HepG2 (cell line): ENCODE measurements around the gene SLC25A18. TPM values are rescaled to one million over a fixed set of nuclear protein-coding genes. Genes with fewer than 3 reads are reported as not detected.

ENCODE experiments used
- ATAC-seq: fragments of 200-7000 bp; cut with Tn5 transposase; 3 replicates; pipeline ENCODE4 v1.9.1; 2020; ENCODE audit warnings: mild to moderate bottlenecking, moderate library complexity
- BruUV-seq: library from RNA; stranded (reverse); fragments of 400-500 nt; replicated peaks from 2 replicates; lab custom pipeline; 2021; lab: Mats Ljungman, UMichigan
- CTCF ChIA-PET: fragments of 300-600 bp; formaldehyde crosslinking; extraction: SDS; loops from one replicate; lab custom pipeline; 2021; ENCODE audit warnings: low total read pairs, inconsistent platforms, low intra/inter-chr PET ratio; lab: Yijun Ruan, JAX
- POLR2A ChIA-PET: fragments of 350-600 bp; sonication (Branson Sonifier 250); formaldehyde crosslinking; loops from one replicate; lab custom pipeline; 2020; ENCODE audit warnings: antibody characterized with exemption, inconsistent platforms; lab: Yijun Ruan, JAX
- DNase-seq: peaks from one replicate; pipeline ENCODE4 v3.0.0-alpha.2; 2015; ENCODE audit warnings: low spot score
- FAIRE-seq: peaks from 3 replicates; lab custom pipeline; 2011; peaks lifted over from hg19 to GRCh38; lab: Jason Lieb, UNC
- H2AFZ ChIP-seq: one replicate; pipeline ENCODE4 v1.6.1; 2011; ENCODE audit warnings: low read length, inconsistent platforms
- H3K27ac ChIP-seq: fragments of 300-600 bp; 3 replicates; pipeline ENCODE4 v1.8.0; 2011; ENCODE audit warnings: mixed run types, mild to moderate bottlenecking, mixed read lengths, low read length, inconsistent platforms; ENCODE audit not compliant: insufficient read depth; ENCODE audit errors: extremely low read length
- H3K27me3 ChIP-seq, 2 experiments: fragments of 200-600 bp in 1 of 2; 2 replicates in 1 of 2; 3 replicates in 1 of 2; pipeline versions ENCODE4 v1.6.0 to v1.8.0; 2011; ENCODE audit warnings: low read length in 2 of 2, mild to moderate bottlenecking in 2 of 2, moderate library complexity in 2 of 2, inconsistent platforms in 1 of 2; ENCODE audit not compliant: insufficient read depth in 2 of 2, control insufficient read depth in 1 of 2
- H3K36me3 ChIP-seq, 2 experiments: fragments of 200-600 bp in 1 of 2; replicated peaks in 1 of 2; 2 replicates in 1 of 2; 3 replicates in 1 of 2; pipeline versions ENCODE4 v1.5.1 to v1.8.0; 2011; ENCODE audit warnings: low read length in 2 of 2, inconsistent platforms in 1 of 2; ENCODE audit not compliant: insufficient read depth in 2 of 2, control insufficient read depth in 1 of 2
- H3K4me1 ChIP-seq: 2 replicates; pipeline ENCODE4 v1.5.1; 2012; ENCODE audit warnings: low read length, inconsistent platforms; ENCODE audit not compliant: insufficient read depth
- H3K4me2 ChIP-seq: 2 replicates; pipeline ENCODE4 v1.6.0; 2011; ENCODE audit warnings: low read depth, low read length, inconsistent platforms
- H3K4me3 ChIP-seq, 3 experiments: fragments of 200-600 bp in 1 of 3; sonication (generic), shearing (Covaris generic) in 1 of 3; replicated peaks in 1 of 3; 2 replicates each; pipeline ENCODE4 v1.5.1; 2011 to 2016; ENCODE audit warnings: low read length in 3 of 3, inconsistent platforms in 2 of 3, low read depth in 2 of 3, mild to moderate bottlenecking in 2 of 3, control low read depth in 1 of 3, mixed read lengths in 1 of 3; ENCODE audit not compliant: insufficient read depth in 1 of 3
- H3K79me2 ChIP-seq: one replicate; pipeline ENCODE4 v1.6.1; 2011; ENCODE audit warnings: low read length, inconsistent platforms; ENCODE audit not compliant: insufficient read depth
- H3K9ac ChIP-seq: 2 replicates; pipeline ENCODE4 v1.6.0; 2011; ENCODE audit warnings: mild to moderate bottlenecking, low read depth, low read length, inconsistent platforms; ENCODE audit not compliant: insufficient read depth
- H3K9me3 ChIP-seq: 2 replicates; pipeline ENCODE4 v1.5.1; 2012; ENCODE audit warnings: mild to moderate bottlenecking, low read length
- H4K20me1 ChIP-seq: 2 replicates; pipeline ENCODE4 v1.6.0; 2011; ENCODE audit warnings: inconsistent platforms, mild to moderate bottlenecking, low read length, moderate library complexity; ENCODE audit not compliant: insufficient read depth
- CCAR2 ChIP-seq: fragments of 200-400 bp; formaldehyde crosslinking; optimal IDR thresholded peaks from 2 replicates; pipeline ENCODE3; 2018; ENCODE audit warnings: low read depth, mild to moderate bottlenecking, low read length, moderate library complexity
- CEBPB ChIP-seq: IDR thresholded peaks from 2 replicates; pipeline ENCODE4 v1.6.1; 2011; ENCODE audit warnings: low read depth, low read length, improper control_type of control experiment, borderline replicate concordance
- CENPT ChIP-seq: sonication (generic); formaldehyde crosslinking; IDR thresholded peaks from 2 replicates; pipeline ENCODE4 v1.8.0; 2022; ENCODE audit warnings: low read depth, mild to moderate bottlenecking, moderate library complexity, missing genetic modification reagents
- CHCHD3 ChIP-seq: sonication (generic); formaldehyde crosslinking; IDR thresholded peaks from 2 replicates; pipeline ENCODE4 v1.8.0; 2022; ENCODE audit warnings: mild to moderate bottlenecking, missing genetic modification reagents, moderate library complexity
- FOXA1 ChIP-seq, 2 experiments: fragments of 450-650 bp in 1 of 2; sonication (generic) in 1 of 2; formaldehyde crosslinking in 1 of 2; IDR thresholded peaks; 2 replicates each; pipeline versions ENCODE4 v1.4.0 to v1.6.1; 2016 to 2020; ENCODE audit warnings: missing genetic modification reagents in 1 of 2
- HOXA9 ChIP-seq: sonication (generic); formaldehyde crosslinking; IDR thresholded peaks from 2 replicates; pipeline ENCODE4 v1.8.1; 2022; ENCODE audit warnings: missing genetic modification reagents, mild to moderate bottlenecking, moderate library complexity, borderline replicate concordance
- MIER2 ChIP-seq: IDR thresholded peaks from 2 replicates; pipeline ENCODE4 v1.6.1; 2016; ENCODE audit warnings: missing biosample characterization, missing genetic modification reagents
- PAF1 ChIP-seq: IDR thresholded peaks from 2 replicates; pipeline ENCODE4 v1.6.1; 2016; ENCODE audit warnings: missing genetic modification reagents, missing compliant biosample characterization
- SAP130 ChIP-seq: IDR thresholded peaks from 2 replicates; pipeline ENCODE4 v1.6.1; 2016; ENCODE audit warnings: low read depth
- ZBTB42 ChIP-seq: sonication (generic); formaldehyde crosslinking; IDR thresholded peaks from 2 replicates; pipeline ENCODE4 v1.5.0; 2020; ENCODE audit warnings: mild to moderate bottlenecking, missing genetic modification reagents
- ZMYM4 ChIP-seq: sonication (generic); formaldehyde crosslinking; IDR thresholded peaks from 2 replicates; pipeline ENCODE4 v1.8.1; 2023; ENCODE audit warnings: mild to moderate bottlenecking, missing genetic modification reagents
- ZNF232 ChIP-seq: sonication (generic); formaldehyde crosslinking; IDR thresholded peaks from 2 replicates; pipeline ENCODE4 v1.4.0; 2020; ENCODE audit warnings: missing genetic modification reagents, borderline replicate concordance
- ZNF367 ChIP-seq: sonication (generic); formaldehyde crosslinking; IDR thresholded peaks from 2 replicates; pipeline ENCODE4 v1.4.0; 2020; ENCODE audit warnings: missing genetic modification reagents, borderline replicate concordance
- ZNF589 ChIP-seq: sonication (generic); formaldehyde crosslinking; conservative IDR thresholded peaks from 2 replicates; pipeline ENCODE4 v1.8.0; 2022; ENCODE audit warnings: mild to moderate bottlenecking, moderate library complexity, missing genetic modification reagents
- ZNF639 ChIP-seq: conservative IDR thresholded peaks from 2 replicates; pipeline ENCODE4 v1.6.1; 2018; ENCODE audit warnings: missing genetic modification reagents
- ZNF724P ChIP-seq: sonication (generic); formaldehyde crosslinking; IDR thresholded peaks from 2 replicates; pipeline ENCODE4 v1.8.0; 2022; ENCODE audit warnings: missing genetic modification reagents, borderline replicate concordance
- ZNF740 ChIP-seq: sonication (generic); formaldehyde crosslinking; IDR thresholded peaks from 2 replicates; pipeline ENCODE4 v1.4.0; 2020; ENCODE audit warnings: missing genetic modification reagents
- WGBS: methylation state at CpG from one replicate; pipeline ENCODE4 v1.1.6; 2017; ENCODE audit warnings: low lambda C conversion rate; 5-methylcytosine and 5-hydroxymethylcytosine counted together
- in situ Hi-C: cut with HindIII; loops from 2 replicates; pipeline ENCODE4 v1.10.0; 2017; ENCODE audit warnings: low pct_unique_long_range_greater_than_20kb; ENCODE audit not compliant: extremely low pct_ligation_motif_present
- intact Hi-C: fragments of 100-400 bp; cut with micrococcal nuclease; formaldehyde crosslinking; loops from one replicate; pipeline ENCODE4 v1.10.0; 2022; ENCODE audit not compliant: unreplicated experiment
- polyA plus RNA-seq, 8 experiments: library from polyadenylated mRNA; depleted of rRNA in 3 of 8; stranded (reverse) in 7 of 8; unstranded in 1 of 8; fragments of >200 nt; fragmentation: Illumina TruSeq in 4 of 8; extraction: Trizol in 4 of 8; gene quantifications; 2 replicates each; pipeline versions ENCODE4 v1.2.1 to v1.2.3, GENCODE V29; 2011 to 2016; ENCODE audit warnings: low read depth in 4 of 8, missing spikeins in 1 of 8, mixed read lengths in 1 of 8; ENCODE audit not compliant: insufficient read depth in 1 of 8
- total RNA-seq, 5 experiments: library from RNA; depleted of rRNA; stranded (reverse); fragments of >200 nt; fragmentation: Illumina TruSeq; extraction: Trizol; gene quantifications; 2 replicates each; pipeline ENCODE4 v1.2.3, GENCODE V29; 2016; ENCODE audit warnings: low read depth in 1 of 5
- TF ChIP-seq, protein P1 (sequence below): sonication (generic); formaldehyde crosslinking; IDR thresholded peaks from 2 replicates; pipeline ENCODE4 v1.4.0; 2020; ENCODE audit warnings: mild to moderate bottlenecking, missing genetic modification reagents

Gene SLC25A18
- total and polyA plus RNA-seq, 2 of the 13 experiments (the other 11 are each of a cell fraction or from before 2014, with no cell fraction given): 0.28 to 0.75 TPM

GRCh38 chr22:17607891-17608521 lies 44.7 kb downstream of the SLC25A18 start:
- FAIRE-seq (no peak), ATAC-seq (no peak), DNase-seq (no peak)
- POLR2A ChIA-PET: no interaction called here
- BruUV-seq: no TSS peak
- H3K36me3 ChIP-seq: peaks cover 18 to 49% of the 10 kb centered on the region in 2 experiments; a peak in 4 of 5 replicates
- 92% methylated on average over 4 of the region's 4 CpGs for WGBS
- in situ Hi-C loops (no loop called here), intact Hi-C loops (no loop called here)
- CTCF ChIA-PET: no interaction called here
- H2AFZ ChIP-seq: no peak overlapping the region
- H3K4me1 ChIP-seq: no peaks in the 10 kb centered on the region
- no peak overlapping the region for H3K27ac ChIP-seq
- no peaks in the 10 kb centered on the region for H3K27me3 ChIP-seq
- H4K20me1 ChIP-seq: no peaks in the 10 kb centered on the region
- peaks cover 13% of the 10 kb centered on the region for H3K79me2 ChIP-seq
- H3K4me2 ChIP-seq: no peak overlapping the region
- no peak for TF ChIP-seq ZNF639 (CRISPR knock-in tag)
- no peak for TF ChIP-seq CCAR2
- no peak for TF ChIP-seq ZNF740 (CRISPR knock-in tag)
- no peak for TF ChIP-seq MIER2 (CRISPR knock-in tag)
- no peak for TF ChIP-seq FOXA1 (IDR thresholded peaks at IDR 0.05)
- no peak for TF ChIP-seq FOXA1 (CRISPR knock-in tag; IDR thresholded peaks at IDR 0.05)
- H3K4me3 ChIP-seq: no peak overlapping the region
- H3K9me3 ChIP-seq: no peaks in the 10 kb centered on the region
- H3K9ac ChIP-seq: no peak overlapping the region

GRCh38 chr22:17612057-17612456 lies 48.8 kb downstream of the SLC25A18 start:
- H3K27me3 ChIP-seq: no peaks in the 10 kb centered on the region
- H3K79me2 ChIP-seq: peaks cover 3% of the 10 kb centered on the region
- in situ Hi-C loops: no loop called here
- H3K4me3 ChIP-seq: no peak overlapping the region
- CTCF ChIA-PET: no interaction called here
- H3K4me1 ChIP-seq: no peaks in the 10 kb centered on the region
- H3K9me3 ChIP-seq: no peaks in the 10 kb centered on the region
- FAIRE-seq (no peak), DNase-seq (no peak), ATAC-seq (no peak)
- no peak overlapping the region for H3K27ac ChIP-seq
- no peak overlapping the region for H3K4me2 ChIP-seq
- 95% methylated on average over 3 of the region's 3 CpGs for WGBS
- no peak overlapping the region for H3K9ac ChIP-seq
- intact Hi-C loops: no loop called here
- no peak overlapping the region for H2AFZ ChIP-seq
- H4K20me1 ChIP-seq: no peaks in the 10 kb centered on the region
- peaks cover 15 to 33% of the 10 kb centered on the region in 2 experiments; a peak in 4 of 5 replicates for H3K36me3 ChIP-seq
- BruUV-seq: no TSS peak
- POLR2A ChIA-PET: no interaction called here
- no peak for TF ChIP-seq ZBTB42 (CRISPR knock-in tag)
- no peak for TF ChIP-seq ZNF232 (CRISPR knock-in tag)
- TF ChIP-seq ZNF589 (CRISPR knock-in tag): no peak
- TF ChIP-seq CEBPB: no peak
- TF ChIP-seq, protein P1, sequence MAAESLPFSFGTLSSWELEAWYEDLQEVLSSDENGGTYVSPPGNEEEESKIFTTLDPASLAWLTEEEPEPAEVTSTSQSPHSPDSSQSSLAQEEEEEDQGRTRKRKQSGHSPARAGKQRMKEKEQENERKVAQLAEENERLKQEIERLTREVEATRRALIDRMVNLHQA: no peak
- no peak for TF ChIP-seq SAP130
- no peak for TF ChIP-seq CHCHD3 (CRISPR knock-in tag)
- no peak for TF ChIP-seq HOXA9 (CRISPR knock-in tag)
- no peak for TF ChIP-seq ZNF367 (CRISPR knock-in tag)
- TF ChIP-seq ZMYM4: no peak
- TF ChIP-seq PAF1 (CRISPR knock-in tag): no peak
- TF ChIP-seq CENPT (CRISPR knock-in tag): no peak
- TF ChIP-seq ZNF724P (CRISPR knock-in tag): no peak
